NCI-H524 (cell line): ENCODE results near the gene DCUN1D2.

ENCODE experiments used
- DNase-seq, 2 experiments: peaks; one replicate each; lab custom pipeline; 2025; lab: John Stamatoyannopoulos, UW

DCUN1D2 gene

DNA sequence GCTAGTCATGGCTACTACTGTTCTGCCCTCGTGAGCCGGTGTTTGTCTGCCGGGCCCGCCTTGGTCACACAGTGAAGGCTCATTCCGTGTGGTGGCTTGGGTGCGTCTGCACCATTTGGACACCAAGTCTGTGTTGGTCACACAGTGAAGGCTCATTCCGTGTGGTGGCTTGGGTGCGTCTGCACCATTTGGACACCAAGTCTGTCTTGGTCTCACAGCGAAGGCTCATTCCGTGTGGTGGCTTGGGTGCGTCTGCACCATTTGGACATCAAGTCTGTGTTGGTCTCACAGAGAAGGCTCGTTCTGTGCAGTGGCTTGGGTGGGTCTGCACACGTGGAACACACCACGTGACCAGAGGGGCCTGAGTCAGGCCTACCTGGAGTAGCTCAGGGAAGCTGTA lies 29.0 kb upstream of the DCUN1D2 start:
- DNase-seq, result no peak

DNA sequence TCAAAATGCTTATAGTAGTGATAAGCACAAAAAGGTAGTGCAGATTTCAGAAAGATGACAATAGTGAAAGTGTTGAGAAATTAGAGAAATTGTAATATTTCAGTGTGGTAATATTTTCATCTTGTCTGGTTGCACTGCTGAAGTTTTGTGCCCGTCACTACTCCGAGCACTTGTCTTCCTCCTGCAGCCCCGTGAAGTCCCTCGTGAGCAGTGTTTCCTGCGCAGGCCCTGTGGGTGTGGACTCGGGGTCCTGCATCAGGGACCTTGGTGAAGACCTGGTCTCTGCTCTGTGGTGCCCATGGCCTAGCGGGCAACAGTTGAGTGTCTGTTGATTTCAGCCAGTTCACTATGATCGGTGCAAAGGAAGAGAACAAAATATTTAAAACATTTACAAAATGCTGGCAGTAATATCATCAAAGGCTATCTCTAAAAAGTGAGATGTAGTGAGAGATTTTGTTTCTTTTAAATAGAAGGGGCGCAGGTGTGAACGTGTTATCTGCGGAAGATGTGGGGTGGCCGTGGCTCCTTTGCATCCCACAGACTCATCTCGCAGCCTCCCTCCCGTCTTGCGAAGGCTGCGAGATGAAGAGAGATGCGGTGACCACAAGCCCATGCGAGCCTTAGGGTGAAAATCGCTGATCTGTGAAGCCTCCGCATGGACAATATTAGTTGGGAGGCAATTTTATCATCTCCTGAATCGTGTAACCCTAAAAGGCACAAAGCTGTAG lies 27.7 kb upstream of the DCUN1D2 start:
- DNase-seq, result no peak

DNA sequence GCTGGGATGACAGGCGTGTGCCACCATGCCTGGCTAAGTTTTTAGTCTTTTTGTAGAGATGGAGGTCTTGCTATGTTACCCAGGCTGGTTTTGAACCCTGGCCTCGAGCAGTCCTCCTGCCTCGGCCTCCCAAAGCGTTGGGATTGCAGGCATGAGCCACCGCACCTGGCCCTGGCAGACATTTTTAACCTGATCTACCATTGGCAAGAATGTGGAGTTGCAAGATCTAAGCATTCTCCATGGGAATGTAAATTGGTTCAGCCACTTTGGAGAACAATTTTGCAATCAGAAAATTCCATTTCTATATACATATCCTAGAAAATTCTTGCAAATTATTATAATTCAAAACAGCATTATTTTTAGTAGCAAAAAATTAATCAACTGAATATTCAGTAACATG lies 24.3 kb upstream of the DCUN1D2 start:
- no peak for DNase-seq

DNA sequence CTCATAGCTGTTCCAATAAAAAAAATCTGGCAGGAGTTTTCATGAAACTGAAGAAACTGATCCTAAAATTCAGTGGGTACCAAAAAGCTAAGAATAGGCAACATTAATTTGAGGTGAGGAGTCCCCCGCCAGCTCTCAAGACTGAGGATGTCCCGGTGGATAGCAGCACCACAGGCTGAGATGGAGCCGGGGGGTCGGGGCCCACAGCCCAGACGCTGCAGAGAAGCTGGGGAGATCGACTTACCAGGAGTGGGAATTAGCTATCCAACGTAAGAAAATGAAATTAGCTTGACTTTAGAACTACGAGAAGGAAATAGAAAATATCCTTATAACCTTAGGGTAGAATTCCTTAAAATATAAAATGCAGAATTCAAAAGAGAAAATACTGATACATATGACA lies 23.2 kb upstream of the DCUN1D2 start:
- DNase-seq, result no peak

DNA sequence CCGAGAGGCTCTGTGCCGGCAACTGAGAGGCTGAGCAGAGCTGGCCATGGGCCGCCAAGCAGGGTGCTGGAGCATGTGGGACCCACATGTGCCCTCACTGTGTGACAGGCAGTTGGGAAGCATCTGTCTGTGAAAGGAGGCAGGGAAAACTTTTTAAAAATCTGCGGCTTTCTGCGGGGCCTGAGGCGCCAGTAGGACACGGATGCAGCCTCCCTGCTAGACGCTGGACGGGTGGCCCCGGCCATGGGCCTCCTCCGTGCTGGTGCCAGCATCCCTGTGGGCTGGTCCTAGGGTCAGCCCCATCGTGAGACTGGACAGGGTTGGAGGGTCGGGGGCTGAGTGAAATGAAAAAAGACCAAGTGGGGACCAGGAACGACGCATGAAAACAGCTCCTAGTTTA lies 20.9 kb upstream of the DCUN1D2 start:
- DNase-seq, result no peak

DNA sequence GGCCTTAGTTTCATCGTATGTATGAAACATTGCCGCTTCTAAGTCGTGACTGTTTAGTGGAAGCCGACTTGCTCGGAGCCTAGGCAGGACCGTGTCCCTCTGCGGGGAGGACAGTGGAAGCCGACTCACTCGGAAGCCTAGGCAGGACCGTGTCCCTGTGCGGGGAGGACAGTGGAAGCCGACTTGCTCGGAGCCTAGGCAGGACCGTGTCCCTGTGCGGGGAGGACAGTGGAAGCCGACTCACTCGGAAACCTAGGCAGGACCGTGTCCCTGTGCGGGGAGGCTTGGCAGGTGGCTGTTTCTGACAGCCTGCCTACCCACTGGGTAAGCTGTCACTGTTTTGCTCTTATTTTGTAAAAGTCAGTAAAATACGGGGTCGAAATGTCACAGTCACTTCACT lies 20.4 kb upstream of the DCUN1D2 start:
- no peak for DNase-seq

DNA sequence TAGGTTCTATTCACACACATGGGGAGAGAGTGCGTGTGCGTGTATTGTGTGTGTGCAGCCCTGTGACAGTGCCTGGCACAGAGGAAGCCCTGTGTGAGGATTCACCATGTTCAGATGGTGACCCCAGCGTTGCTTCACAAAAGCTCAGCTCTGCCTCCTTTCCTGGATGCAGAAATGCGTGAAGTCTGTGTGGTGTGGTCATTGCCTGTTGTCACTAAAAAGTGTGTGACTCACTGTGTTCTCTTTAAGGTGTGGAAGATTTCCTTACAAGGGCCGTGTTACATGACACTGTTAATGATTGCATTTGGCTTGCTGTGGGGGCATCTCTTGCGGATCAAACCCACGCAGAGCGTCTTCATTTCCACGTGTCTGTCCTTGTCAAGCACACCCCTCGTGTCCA lies 19.5 kb upstream of the DCUN1D2 start:
- DNase-seq, result no peak

DNA sequence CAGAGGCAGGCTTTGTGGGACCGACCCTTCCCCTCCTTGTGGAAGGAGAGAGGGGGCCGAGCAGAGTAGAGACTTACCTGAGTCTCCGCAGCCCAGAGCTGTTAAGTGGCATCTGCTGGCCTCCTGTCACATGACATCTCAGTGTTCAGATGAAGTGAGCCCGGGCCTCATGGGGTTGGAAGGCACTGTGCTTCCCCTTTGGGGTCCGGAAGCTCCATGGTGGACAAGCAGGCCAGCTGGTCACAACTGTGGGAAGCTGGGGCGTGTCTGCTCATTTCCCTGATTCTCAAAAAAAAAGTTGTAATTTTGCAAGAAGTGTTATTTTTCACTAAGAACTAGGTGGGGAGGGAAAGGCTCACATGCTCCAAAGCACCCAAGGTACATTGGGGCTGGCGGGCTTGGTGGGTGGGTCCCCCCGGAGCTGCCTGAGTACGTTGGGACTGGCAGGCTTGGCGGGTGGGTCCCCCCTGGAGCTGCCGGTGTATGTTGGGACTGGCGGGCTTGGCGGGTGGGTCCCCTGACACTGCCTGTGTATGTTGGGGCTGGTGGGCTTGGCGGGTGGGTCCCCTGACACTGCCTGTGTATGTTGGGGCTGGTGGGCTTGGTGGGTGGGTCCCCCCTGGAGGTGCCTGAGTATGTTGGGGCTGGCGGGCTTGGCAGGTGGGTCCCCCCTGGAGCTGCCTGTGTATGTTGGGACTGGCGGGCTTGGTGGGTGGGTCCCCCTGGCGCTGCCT lies 18.2 kb upstream of the DCUN1D2 start:
- no peak for DNase-seq

DNA sequence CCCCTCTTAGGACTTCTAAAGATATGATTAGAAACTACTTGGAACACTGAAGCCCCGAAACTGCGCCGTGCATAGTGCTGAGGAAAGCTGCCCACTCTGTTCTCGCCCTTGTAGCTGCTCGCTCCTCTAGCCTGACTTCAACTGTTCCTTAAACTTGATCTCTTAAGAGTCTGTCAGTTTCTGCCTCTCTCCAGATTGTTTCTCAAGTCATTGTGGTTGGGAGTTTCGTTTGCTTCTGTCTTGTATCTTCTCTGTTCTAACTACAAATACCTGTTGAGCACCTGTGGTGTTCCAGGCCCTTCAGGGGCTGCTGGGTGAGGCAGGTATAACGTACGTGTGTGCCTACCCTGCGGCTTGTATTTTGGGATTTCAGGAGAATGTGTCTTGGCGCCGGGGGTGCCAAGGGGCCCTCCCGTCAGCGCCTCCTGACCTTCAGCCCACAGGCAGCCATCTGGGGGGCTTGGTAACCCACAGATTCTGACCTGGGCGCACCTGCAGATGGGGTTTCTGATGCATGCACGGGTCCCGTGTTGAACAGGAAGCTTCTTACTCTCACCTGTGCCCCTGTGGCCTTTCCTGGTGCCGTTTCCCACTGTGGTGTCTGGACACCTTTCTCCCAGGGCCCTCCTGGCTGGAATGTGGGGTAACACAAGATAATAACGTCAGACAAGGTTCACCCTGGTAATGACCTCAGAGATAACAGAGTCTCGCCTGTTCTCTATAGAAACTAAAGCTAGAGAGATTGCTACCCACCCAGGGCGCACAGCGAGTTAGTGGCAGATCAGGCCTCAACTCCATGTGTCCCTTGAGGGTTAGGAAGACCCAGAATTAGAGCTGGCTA lies 17.2 kb upstream of the DCUN1D2 start:
- DNase-seq, result no peak

DNA sequence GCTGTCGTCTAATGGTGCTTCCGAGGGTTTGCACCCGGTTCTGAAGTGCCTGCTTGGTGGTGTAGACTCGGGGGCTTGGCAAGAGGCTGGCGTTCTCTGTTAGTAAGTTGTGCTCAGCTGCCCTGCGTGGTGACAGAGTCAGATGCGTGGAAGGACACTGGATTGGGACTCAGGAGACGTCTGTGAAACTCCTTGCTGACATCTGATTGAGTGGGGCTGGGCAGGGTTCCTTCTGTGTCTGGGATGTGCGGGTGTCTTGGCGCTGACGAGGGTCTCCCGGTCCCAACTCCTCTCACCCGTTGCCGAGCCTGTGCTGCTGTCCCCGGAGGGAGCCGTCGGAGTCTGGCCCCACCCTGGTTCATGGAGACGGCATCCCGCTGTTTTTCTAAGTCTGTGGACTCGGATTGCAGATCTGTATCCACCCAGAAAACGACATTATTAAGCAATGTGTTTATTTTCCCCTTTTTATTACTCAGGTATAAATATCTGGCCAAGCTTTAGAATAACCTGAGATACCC lies 16.4 kb upstream of the DCUN1D2 start:
- no peak for DNase-seq

DNA sequence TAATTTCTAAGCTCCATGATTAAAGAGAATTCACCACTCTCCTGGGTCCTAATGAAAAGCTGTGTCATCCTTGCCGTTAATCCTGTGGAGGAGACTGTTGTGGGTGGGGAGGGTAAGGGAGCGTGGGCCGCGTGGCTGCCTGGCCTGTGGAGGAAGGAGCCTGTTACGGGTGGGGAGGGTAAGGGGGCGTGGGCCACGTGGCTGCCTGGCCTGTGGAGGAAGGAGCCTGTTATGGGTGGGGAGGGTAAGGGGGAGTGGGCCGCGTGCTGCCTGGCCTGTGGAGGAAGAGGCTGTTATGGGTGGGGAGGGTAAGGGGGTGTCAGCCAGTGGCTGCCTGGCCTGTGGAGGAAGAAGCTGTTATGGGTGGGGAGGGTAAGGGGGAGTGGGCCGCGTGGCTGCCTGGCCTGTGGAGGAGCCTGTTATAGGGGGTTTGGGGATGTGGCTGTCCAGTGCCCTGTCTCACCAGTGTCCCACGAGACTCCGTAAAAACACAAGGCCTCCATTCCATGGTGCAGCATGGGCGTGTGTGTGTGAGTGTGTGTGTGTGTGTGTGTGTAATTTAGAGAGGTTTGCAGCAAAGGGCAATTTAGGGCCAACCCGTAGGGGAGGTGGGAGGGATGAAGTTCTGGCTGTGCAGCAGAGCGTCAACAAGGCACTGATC lies 15.6 kb upstream of the DCUN1D2 start:
- DNase-seq, result no peak

DNA sequence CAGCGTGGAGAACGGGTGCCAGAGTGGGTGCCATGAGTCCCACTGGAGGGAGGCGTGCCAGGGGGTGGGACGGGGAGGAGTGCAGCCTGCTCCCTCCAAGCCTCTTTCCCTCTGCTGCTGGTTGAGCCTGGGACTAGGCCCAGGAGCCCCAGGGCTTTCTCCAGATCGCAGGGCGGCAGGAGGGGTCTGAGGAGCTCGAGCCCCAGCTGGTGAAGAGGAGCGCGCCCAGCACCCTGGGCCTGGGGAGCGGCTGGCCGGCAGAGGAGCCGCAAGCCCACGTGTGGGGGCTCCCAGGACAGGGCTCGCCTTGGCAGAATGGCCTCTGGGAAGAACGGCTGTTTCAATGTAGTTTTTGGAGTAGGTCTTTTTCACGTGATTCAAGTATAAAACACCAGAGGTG lies 12.2 kb upstream of the DCUN1D2 start:
- no peak for DNase-seq

DNA sequence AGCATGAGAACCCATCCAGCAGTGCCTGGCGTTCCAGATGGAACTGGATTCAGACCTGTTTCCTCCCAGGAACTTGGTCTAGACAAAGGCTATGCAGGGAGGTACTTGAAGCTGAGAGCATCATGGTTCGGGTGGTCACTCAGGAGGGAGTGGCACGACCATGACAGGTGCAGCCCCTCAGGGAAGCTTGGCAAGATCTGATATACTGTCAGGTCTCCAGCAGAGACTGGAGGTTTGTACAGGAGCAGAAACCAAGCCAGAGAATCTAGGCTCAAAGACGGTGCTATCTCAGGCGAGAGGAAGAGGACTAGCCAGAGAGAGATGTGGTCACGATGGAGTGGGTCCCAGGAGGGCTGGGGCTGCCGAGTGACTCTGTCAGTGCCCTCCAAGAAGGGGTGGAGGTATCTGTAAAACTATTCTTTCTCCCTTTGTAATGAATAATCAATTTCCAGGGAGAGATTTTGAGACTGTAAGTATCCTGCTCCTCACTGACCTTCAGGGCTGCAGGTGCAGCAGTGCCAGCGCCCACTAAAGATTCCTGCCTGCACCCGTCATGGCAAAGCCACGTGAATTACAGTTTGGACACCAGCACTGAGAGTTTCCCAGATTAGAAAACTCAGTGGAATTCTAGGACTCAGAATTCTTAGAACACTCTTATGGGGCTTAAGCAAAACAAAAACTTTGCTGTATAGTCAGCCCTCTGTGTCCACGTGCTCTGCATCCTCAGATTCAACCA lies 10.2 kb upstream of the DCUN1D2 start:
- DNase-seq, result no peak

DNA sequence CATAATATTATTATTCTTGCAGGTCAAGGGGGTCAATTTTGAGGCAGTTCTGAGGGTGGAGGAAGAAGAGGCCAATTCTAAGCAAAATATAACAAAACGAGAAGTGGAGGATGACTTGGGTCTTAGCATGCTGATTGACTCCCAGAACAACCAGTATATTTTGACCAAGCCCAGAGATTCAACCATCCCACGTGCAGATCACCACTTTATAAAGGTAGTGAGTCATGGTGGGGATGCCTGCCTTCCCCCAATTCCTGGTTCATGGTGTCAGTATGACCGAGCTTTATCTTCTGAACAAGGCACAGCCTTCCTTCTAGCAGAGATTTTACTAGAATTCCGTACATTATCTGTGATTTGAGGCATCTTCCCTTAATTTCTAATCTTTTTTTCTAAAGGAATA lies 9.4 kb upstream of the DCUN1D2 start:
- DNase-seq, result no peak

DNA sequence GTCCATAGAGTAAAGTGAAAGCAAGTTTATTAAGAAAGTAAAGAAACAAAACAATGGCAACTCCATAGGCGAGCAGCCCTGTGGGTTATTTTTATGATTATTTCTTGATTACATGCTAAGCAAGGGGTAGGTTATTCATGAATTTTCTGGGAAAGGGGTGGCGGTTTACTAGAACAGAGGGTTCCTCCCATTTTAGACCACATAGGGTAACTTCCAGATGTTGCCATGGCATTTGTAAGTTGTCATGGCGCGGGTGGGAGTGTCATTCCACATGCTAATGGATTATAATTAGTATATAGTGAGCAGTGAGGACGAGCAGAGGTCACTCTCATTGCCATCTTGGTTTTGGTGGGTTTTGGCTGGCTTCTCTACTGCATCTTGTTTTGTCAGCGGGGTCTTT lies 8.4 kb upstream of the DCUN1D2 start:
- no peak for DNase-seq

DNA sequence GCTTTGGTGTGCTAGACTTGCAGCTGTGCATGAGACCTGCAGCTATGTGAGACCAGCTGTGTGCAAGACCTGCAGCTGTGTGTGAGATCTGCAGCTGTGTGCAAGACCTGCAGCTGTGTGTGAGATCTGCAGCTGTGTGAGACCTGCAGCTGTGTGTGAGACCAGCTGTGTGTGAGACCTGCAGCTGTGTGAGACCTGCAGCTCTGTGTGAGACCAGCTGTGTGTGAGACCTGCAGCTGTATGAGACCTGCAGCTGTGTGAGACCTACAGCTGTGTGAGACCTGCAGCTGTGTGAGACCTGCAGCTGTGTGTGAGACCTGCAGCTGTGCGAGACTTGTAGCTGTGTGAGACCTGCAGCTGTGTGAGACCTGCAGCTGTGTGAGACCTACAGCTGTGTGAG lies 6.7 kb upstream of the DCUN1D2 start:
- no peak for DNase-seq

DNA sequence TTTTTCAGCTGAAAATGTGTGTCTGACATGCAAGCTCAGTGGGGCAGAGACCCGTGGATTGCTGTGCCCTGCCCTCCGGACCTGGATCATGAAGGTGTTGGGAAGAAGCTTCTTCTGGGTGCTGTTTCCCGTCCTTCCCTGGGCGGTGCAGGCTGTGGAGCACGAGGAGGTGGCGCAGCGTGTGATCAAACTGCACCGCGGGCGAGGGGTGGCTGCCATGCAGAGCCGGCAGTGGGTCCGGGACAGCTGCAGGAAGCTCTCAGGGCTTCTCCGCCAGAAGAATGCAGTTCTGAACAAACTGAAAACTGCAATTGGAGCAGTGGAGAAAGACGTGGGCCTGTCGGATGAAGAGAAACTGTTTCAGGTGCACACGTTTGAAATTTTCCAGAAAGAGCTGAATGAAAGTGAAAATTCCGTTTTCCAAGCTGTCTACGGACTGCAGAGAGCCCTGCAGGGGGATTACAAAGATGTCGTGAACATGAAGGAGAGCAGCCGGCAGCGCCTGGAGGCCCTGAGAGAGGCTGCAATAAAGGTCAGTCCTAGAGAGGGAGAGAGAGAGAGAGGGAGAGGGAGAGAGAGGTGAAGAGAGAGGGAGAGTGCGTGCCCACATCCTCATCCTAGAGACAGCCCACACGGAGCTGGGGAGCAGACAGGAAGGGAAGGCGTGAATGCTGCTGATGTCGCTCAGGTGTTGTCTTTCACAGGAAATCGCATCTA lies 5.1 kb upstream of the DCUN1D2 start:
- DNase-seq, result no peak

DNA sequence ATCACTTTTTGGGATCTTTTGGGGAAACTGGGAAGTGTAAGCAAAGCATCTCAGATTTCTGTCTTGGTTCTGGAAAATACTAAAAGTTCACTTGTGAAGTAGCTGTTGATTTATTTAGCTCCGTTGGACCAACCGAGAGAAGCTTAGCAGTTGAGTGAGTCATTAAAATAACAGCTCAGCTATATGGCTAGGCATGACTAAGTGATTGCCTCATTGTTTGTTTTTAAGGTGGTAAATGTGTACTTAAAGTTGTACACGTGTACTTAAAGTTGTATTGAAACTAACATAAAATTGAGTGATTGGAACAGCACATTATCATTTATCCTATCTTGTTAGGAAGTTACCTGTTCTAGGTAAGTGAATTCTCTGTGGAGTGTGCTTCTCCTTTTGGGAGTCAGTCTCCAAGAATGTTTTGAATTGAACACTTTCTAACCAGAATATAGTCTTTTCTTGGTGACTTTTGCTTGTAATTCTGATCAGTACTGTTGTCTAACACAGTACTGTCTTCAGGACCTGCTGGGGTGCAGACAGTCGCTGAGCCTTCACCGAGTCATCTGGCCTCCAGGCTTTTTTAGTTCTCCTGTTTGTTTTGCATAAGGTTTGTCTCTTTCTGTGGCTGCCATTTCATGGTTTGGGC lies 2.9 kb upstream of the DCUN1D2 start:
- no peak for DNase-seq

DNA sequence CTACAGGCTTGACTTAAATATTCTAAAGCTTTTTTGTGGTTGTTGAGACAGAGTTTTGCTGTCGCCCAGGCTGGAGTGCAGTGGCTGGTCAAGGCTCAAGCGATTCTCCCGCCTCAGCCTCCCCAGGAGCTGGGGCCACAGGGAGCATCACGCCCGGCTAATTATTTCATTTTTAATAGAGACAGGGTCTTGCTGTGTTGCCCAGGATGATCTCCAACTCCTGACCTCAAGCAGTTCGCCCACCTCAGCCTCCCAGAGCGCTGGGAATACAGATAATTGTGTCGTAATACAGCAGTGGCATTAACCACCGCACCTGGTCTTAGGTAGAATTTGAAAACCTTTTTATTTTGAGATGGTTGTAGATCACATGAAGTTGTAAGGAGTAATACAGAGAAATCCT lies 1.5 kb upstream of the DCUN1D2 start:
- DNase-seq, result no peak

DNA sequence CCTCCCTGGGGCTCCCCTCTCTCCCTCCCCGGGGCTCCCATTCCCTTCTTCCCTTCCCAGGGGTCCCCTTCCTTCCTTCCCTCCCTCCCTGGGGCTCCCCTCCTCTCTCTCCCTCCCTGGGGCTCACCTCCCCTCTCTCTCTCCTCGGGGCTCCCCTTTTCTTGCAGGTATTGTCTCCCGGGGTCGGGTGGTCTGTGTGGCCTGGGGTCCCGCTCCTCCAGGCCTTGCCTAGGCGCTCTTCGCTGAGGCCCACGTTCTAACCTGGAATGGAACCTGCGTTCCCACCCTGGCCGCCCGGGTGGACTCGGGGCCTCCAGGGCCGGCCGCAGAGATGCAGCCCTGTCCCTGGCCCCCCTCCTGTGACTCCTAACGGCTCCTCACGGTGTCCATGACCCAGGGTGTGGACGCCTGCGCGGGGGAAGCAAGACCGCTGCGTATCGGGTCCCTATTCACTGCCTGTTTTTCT lies 940 bp upstream of the DCUN1D2 start:
- peak in 1 of 2 experiments; percentile 21 for DNase-seq
